GM18868 (cell line): ENCODE data around the gene NCAPH2.

Experiments used
- ATAC-seq: cut with Tn5 transposase; IDR thresholded peaks from one replicate; pipeline ENCODE4 v1.9.1; 2021; ENCODE audit warnings: mild to moderate bottlenecking, moderate library complexity; ENCODE audit not compliant: unreplicated experiment

NCAPH2 gene

GRCh38 chr22:50473855-50474671, 34.0 kb upstream of the NCAPH2 start:
- no peak for ATAC-seq

DNA sequence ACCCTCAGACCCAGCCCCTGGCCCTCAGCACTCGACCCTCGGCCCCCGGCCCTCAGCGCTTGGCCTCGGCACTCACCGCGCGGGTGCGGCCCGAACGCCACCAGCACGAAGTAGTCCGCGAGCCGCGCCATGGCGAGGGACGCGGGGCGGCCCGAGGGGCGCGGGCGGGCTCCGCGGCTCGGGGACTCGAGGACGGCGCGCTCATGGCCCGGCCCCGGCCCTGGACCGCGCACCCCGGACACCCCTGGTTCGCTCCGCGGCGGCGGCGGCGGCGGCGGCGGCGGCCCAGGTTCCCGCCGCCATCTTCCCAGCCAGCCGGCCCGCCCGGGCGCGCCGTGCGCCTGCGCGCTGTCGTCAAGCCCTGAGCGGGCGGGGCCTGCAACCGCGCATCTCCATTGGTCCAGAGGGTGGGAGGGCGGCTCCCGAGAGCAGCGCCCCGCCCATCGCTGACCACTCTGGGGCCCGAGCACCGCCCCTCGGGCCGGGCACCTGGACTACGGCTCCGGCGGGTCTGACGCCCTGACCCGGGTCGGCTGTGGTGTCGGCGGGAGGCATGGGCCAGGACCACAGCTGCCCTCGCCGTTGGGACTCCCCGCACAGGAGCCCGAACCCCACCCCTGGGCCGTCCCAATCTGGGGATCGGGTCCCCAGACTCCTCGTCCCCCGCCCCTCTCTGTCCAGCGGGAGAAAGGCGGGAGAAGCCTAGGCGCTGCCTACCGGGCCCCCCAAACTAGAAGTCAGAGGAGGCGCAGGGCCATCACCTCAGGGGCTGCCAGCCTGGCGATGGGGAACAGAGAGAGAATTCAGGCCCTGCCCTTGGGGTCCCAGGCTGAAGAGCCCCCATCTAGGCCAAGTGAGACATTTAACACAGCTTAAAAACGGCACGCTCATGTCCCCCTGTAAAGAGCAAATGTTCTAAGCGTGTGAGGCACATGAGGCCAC, 33.0 kb upstream of the NCAPH2 start, which contains the start of gene SBF1:
Gene SBF1, minus strand, starts transcription at position 326 of the 942 bp plus-strand sequence. Its CDS starts 195 bp downstream, at position 131.
- peak; percentile 78 for ATAC-seq

GRCh38 chr22:50475652-50476002, 32.4 kb upstream of the NCAPH2 start:
- ATAC-seq, result no peak

- ATAC-seq, result no peak
These were observed 31.2 kb upstream of the NCAPH2 start for GRCh38 chr22:50476868-50477267.

- no peak for ATAC-seq
These were observed 30.1 kb upstream of the NCAPH2 start for GRCh38 chr22:50477923-50478322.

DNA sequence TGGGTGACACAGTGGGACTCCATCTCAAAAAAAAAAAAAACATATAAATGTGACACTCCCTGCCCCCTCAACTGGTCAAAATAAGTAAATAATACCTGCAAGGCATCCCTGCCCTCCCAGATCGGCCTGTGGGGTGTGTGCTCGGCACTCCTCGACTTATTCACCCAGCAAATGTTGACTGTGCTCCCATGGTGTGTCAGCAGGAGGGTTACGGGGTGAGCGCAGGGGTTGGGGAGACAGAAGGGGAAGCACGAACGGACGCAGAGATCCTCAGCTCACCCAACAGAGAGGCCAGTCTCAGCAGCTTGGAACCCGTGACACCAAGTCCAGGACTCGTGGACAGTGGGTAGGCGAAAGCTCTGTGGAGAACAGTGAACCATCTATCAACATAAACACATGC, 28.3 kb upstream of the NCAPH2 start:
- ATAC-seq, result no peak

DNA sequence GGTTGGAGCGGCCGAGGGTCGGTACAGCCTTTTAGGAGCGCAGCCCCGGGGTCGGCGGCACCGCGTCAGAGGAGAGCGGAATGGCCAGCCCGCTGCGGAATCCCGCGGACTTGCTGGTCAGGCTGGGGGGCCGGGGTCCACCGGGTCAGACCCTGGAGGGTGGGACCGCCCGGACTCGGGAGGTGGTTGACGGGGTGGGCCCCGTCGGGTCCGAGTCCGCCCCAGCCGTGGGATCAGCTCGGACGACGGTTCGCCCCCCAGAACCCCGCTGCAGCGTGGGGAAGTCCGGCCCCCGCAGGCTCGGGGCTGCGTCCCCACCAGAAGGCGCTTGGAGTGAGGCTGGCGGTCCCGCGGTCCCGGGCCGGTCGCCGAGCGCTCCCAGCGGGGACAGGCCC, 27.0 kb upstream of the NCAPH2 start:
- ATAC-seq, result no peak

DNA sequence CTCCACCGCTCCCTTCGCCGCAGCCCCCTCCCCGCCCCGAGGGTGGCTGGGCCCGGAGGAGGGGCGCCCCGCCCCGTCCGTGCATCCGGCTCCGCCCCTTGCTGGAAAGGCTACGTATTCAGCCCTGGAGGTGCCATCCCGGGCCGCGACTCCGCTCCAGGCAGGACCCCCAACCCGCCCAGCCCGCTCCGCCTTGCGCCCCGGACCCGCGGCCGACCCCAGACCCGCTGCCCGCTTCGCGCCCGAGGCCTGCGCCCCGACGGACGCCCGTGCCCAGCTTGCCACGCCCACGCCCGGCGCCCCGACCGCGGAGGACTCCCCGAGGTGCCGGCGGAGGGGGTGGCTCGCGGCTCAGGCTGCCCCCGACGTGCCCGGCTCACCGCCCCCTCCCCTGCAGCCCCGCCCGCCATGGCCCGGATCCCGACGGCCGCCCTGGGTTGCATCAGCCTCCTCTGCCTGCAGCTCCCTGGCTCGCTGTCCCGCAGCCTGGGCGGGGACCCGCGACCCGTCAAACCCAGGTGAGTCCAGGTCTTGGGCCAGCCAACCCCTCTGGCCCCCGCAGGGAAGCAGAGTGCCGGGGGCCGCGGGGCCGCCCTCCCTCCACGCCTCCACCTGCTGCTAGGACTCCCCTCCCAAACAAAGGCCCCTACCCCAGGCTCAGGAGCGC, 26.5 kb upstream of the NCAPH2 start, which contains the start of gene ADM2:
Gene ADM2, plus strand, starts transcription at position 104 of the 667 bp plus-strand sequence. Its CDS starts 305 bp downstream, at position 409.
- ATAC-seq, result no peak

GRCh38 chr22:50482107-50483074, 25.6 kb upstream of the NCAPH2 start:
- ATAC-seq, result no peak

DNA sequence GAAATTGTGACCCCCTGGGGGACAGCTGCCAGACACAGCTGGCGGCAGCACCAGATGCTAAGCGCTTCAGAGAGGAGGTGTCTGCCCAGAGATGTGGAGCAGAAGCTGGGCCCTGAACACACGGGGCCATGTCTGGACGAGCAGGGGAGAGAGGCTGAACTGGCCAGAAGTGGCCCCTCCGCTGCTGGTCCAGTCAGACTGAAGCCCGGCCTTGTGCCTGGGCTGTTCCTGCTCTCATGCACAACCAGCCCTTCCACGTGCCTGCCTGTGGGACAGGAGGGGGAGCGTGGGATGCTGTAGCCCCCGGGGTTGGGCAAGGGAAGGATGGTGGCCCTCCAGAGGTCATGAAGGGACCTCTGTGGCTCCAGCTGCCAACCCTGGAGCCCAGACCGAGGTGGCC, 24.9 kb upstream of the NCAPH2 start:
- no peak for ATAC-seq

DNA sequence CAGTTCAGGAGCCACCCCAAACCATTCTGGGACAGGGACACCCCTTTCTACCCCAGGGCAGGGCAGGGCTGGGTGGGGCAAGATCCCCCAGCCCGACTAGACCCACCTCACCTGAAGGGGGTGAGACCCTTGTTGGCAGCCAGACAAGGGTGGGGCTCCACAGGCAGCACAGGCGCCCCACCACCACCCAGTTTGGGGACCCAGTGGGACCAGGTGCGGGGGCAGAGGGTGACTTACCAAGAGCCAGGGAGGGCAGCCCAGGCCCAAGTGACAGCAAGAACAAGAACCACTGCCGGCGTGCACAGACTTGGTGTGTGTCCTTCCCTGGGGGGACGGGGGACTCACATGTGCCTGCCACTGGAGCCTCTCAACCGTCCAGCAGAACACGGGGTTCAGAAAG, 24.5 kb upstream of the NCAPH2 start:
- ATAC-seq, result no peak

DNA sequence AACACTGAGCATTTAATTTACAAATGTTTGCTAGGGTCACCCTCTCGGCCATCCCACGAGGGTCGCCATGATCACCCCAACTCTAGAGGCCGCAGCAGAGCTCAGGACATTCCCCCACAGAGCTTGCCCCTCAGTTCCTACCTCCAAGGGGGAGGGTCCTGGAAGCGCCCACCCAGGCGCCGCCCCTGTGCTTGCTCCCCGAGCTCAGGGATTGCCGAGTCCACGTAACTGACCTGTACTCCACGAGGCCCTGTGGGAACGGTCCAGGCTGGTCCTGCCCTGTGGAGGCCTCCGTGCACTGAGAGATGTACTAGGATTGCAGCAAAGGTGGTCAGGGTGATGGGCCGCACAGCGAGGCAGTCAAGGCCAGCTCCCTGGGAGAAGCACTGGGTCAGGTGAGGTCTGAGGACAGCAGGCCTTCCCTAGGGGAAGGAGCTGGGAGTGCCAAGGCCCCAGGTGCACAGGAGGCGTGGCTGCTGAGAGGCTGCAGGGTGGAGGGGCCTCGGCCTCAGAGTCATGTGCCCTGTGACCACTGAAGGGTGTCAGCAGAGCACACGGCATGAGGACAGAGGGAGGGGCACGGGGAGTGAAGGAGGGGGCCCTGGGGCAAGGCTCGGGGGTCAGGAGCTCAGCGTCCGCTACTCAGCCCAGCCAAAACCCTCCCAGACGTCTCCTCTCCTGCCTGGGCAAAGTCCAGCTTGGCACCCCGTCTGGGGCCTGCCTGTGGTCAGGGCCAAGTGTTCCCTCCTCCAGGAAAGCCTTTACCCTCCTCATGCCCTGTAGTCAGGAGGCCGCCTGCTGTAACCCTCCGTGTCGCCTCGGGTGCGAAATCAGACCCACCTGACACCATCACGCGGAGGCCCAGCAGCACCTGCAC, 23.8 kb upstream of the NCAPH2 start:
- no peak for ATAC-seq

- no peak for ATAC-seq
These were observed 22.5 kb upstream of the NCAPH2 start for GRCh38 chr22:50485221-50486131.

DNA sequence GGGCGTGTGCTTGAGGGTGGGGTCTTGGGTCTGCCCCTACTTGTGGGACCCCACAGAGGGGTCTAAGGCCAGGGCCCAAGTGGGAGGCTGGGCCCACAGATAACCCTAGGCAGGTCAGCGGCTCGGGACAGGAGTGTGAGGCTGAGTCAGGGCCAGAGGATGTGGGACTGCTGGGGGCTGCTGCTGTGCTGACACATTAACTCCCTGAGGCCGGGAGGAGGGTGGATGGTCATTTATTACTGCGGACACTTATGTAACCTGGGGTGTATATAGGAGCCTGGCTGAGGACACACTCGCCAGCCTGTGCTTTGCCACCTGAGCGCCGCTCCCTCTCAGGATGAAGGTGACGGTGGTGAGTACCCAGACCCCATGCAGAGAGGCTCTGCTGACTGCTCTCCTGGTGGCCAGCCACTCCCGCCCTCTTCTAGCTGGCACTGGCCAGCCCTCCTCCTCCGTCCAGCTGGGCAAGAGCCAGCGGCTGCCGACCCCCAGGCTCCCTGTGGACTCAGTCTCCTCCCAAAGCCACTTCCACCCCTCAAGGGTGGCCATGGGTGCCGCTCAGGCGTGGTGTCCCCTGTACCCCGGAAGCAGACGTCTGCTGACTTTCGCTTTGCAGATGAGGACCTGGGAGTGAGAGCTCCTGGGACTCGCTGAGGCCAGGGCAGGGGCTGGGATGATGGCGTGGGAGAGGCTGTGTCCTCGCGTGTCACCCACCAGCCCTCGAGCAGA, 21.3 kb upstream of the NCAPH2 start, which contains the start of gene MIOX:
Gene MIOX, plus strand, starts transcription at position 299 of the 729 bp plus-strand sequence. Its CDS starts 39 bp downstream, at position 338.
- no peak for ATAC-seq

DNA sequence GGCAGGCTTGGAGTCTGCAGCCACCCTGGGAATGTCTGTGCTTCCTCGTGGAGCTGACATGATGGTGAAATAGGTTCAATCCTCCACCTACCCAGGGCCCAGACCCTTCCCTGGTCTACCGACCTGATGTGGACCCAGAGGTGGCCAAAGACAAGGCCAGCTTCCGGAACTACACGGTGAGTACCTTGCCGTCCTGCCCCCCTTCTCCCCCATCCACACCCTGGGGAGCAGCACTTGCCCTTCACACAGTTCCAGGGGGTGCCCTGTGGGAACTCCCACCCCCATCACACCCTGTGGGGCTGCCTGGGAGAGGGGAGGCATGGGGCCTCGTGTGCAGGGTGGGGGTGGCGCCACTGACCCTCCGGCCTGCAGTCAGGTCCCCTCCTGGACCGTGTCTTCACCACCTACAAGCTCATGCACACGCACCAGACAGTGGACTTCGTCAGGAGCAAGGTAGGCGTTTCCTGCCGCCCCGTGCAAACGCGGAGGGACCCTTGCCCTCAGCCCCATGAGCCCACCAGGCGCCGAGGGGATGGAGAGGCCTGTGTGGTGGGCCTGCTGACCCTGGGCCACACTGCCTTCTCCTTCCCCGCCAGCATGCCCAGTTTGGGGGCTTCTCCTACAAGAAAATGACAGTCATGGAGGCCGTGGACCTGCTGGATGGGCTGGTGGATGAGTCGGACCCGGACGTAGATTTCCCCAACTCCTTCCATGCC, 20.6 kb upstream of the NCAPH2 start:
- no peak for ATAC-seq

DNA sequence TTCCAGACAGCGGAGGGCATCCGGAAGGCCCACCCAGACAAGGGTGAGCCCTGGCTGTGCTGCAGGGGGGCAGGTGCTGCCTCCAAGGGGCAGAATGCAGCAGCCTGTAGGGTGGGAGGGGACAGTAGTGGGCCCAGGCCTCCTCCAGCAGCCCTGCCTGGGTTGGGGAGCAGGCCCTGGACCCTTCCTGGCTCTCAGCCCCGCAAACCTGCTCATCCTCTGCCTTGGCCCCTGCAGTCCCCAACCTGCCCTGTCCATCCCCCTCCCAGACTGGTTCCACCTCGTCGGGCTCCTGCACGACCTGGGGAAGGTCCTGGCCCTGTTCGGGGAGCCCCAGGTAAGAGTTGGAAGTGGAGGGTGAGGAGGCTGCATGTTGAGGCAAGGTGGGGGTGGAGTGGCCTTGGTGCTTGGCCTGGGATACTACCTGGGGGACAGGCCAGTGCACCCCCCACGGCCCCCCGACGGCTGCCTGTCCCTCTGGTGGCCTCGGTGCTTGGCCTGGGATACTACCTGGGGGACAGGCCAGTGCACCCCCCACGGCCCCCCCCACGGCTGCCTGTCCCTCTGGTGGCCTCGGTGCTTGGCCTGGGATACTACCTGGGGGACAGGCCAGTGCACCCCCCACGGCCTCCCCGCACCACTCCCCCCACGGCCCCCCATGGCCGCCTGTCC, 19.9 kb upstream of the NCAPH2 start:
- ATAC-seq, result no peak
